Calu3 (cell line): ENCODE measurements around the gene SIGLEC8. TPM values are rescaled to one million over a fixed set of nuclear protein-coding genes. Genes with fewer than 3 reads are reported as not detected.

Experiments used
- Bru-seq: library from RNA; stranded (reverse); fragments of 400-500 nt; gene quantifications from one replicate; lab custom pipeline; 2021; lab: Mats Ljungman, UMichigan
- BruChase-seq, 2 experiments: library from RNA; stranded (reverse); fragments of 400-500 nt; gene quantifications; one replicate each; lab custom pipeline; 2021; lab: Mats Ljungman, UMichigan
- BruUV-seq: library from RNA; stranded (reverse); fragments of 400-500 nt; replicated peaks from 2 replicates; lab custom pipeline; 2021; lab: Mats Ljungman, UMichigan
- CTCF ChIA-PET: fragments of 300-600 bp; sonication (Branson Sonifier 250); formaldehyde crosslinking; loops from one replicate; lab custom pipeline; 2022; ENCODE audit warnings: antibody characterized with exemption; lab: Charles Lee
- DNase-seq: peaks from one replicate; pipeline ENCODE4 v3.0.0; 2022
- H3K27ac Mint-ChIP-seq: one replicate; pipeline ENCODE4 v1.8.0; 2022; ENCODE audit warnings: mixed read lengths; ENCODE audit not compliant: unreplicated experiment
- H3K27me3 Mint-ChIP-seq: one replicate; pipeline ENCODE4 v1.8.0; 2022; ENCODE audit warnings: mixed read lengths; ENCODE audit not compliant: unreplicated experiment
- H3K36me3 Mint-ChIP-seq: one replicate; pipeline ENCODE4 v1.8.0; 2022; ENCODE audit warnings: mild to moderate bottlenecking, moderate library complexity, mixed read lengths; ENCODE audit not compliant: insufficient read depth, unreplicated experiment
- H3K4me1 Mint-ChIP-seq: one replicate; pipeline ENCODE4 v1.8.0; 2022; ENCODE audit warnings: mild to moderate bottlenecking, low read depth, mixed read lengths; ENCODE audit not compliant: unreplicated experiment
- H3K4me3 Mint-ChIP-seq: one replicate; pipeline ENCODE4 v1.8.0; 2022; ENCODE audit warnings: mild to moderate bottlenecking, low read depth, moderate library complexity, mixed read lengths; ENCODE audit not compliant: unreplicated experiment
- H3K9me3 Mint-ChIP-seq: one replicate; pipeline ENCODE4 v1.8.0; 2022; ENCODE audit warnings: low read depth, mixed read lengths; ENCODE audit not compliant: unreplicated experiment
- CTCF ChIP-seq: fragments of 200-600 bp; IDR thresholded peaks from one replicate; pipeline ENCODE4 v1.8.0; 2022; ENCODE audit warnings: antibody characterized with exemption; ENCODE audit not compliant: unreplicated experiment
- intact Hi-C: fragments of 100-400 bp; cut with micrococcal nuclease; formaldehyde crosslinking; loops from one replicate; pipeline ENCODE4 v1.10.0; 2022; ENCODE audit not compliant: unreplicated experiment
- long read RNA-seq: library from polyadenylated mRNA; stranded (forward); transcript quantifications from one replicate; pipeline ENCODE4 v2.0.0, GENCODE V29; 2022
- total RNA-seq: library from RNA; stranded (reverse); gene quantifications from 2 replicates; pipeline ENCODE4 v1.2.3, GENCODE V29; 2022

Gene SIGLEC8
- total RNA-seq (not detected in 2 replicates), Bru-seq, nascent RNA (not detected), BruChase-seq, experiment 1, labeled RNA remaining after a 6-hour chase (not detected), BruChase-seq, experiment 2, labeled RNA remaining after a 2-hour chase (not detected)
- long read RNA-seq: 0 reads

GRCh38 chr19:51458051-51458645, at the start of gene SIGLEC8:
TSS of gene SIGLEC8 (minus strand) at chr19:51458454. CDS start at chr19:51458387, 67 bp downstream.
- Mint-ChIP-seq H3K9me3 (no peaks in the 10 kb centered on the region), H3K27ac (no peak within 1 kb of the TSS), H3K36me3 (no peaks in the 10 kb centered on the region), H3K4me1 (no peaks in the 10 kb centered on the region), H3K4me3 (no peak within 1 kb of the TSS), H3K27me3 (peaks cover 78% of the 10 kb centered on the region)
- no peak for TF ChIP-seq CTCF
- DNase-seq: no peak
- BruUV-seq: no TSS peak
- intact Hi-C loops: no loop called here
- CTCF ChIA-PET: no interaction called here

GRCh38 chr19:51507640-51508058, 49.4 kb upstream of the SIGLEC8 start:
- H3K9me3 Mint-ChIP-seq: peaks cover 3% of the 10 kb centered on the region
- BruUV-seq: no TSS peak
- TF ChIP-seq CTCF: no peak
- H3K36me3 Mint-ChIP-seq: no peaks in the 10 kb centered on the region
- DNase-seq: no peak
- H3K27me3 Mint-ChIP-seq: peaks cover 39% of the 10 kb centered on the region
- no peaks in the 10 kb centered on the region for H3K4me1 Mint-ChIP-seq
- intact Hi-C loops: no loop called here
- no peak overlapping the region for H3K4me3 Mint-ChIP-seq
- no peak overlapping the region for H3K27ac Mint-ChIP-seq
- CTCF ChIA-PET: interaction anchor here (0.5 kb wide), 1 partner anchor 12 kb away, joined by 7 read pairs; no protein-coding TSS in a partner anchor

- Mint-ChIP-seq H3K9me3 (peaks cover 3% of the 10 kb centered on the region), H3K27ac (no peak overlapping the region), H3K36me3 (no peaks in the 10 kb centered on the region), H3K4me3 (no peak overlapping the region), H3K4me1 (no peaks in the 10 kb centered on the region), H3K27me3 (peaks cover 39% of the 10 kb centered on the region)
- no TSS peak for BruUV-seq
- intact Hi-C loops: no loop called here
- DNase-seq: no peak
- CTCF ChIA-PET: interaction anchor here (0.5 kb wide), 1 partner anchor 12 kb away, joined by 7 read pairs; no protein-coding TSS in a partner anchor
- TF ChIP-seq CTCF: no peak
These were observed 48.9 kb upstream of the SIGLEC8 start for GRCh38 chr19:51507192-51507591.

- intact Hi-C loops: no loop called here
- no TSS peak for BruUV-seq
- H3K27ac Mint-ChIP-seq: no peak overlapping the region
- no peaks in the 10 kb centered on the region for H3K36me3 Mint-ChIP-seq
- H3K27me3 Mint-ChIP-seq: peaks cover 32% of the 10 kb centered on the region
- no peak for TF ChIP-seq CTCF
- H3K9me3 Mint-ChIP-seq: peaks cover 3% of the 10 kb centered on the region
- DNase-seq: no peak
- no peak overlapping the region for H3K4me3 Mint-ChIP-seq
- CTCF ChIA-PET: no interaction called here
- no peaks in the 10 kb centered on the region for H3K4me1 Mint-ChIP-seq
These were observed 47.6 kb upstream of the SIGLEC8 start for GRCh38 chr19:51505904-51506303.
